Kidney (tissue), 14 donors: ENCODE measurements around the gene NCCRP1. TPM values are rescaled to one million over a fixed set of nuclear protein-coding genes. Genes with fewer than 3 reads are reported as not detected.

Experiments used
- DNase-seq, 5 donors: peaks; one replicate each; pipeline ENCODE4 v3.0.0-alpha.2; 2013 to 2020
- FAIRE-seq: peaks from 2 replicates; lab custom pipeline; 2012; peaks lifted over from hg19 to GRCh38; lab: Jason Lieb, UNC
- H3K27ac ChIP-seq, 2 donors: one replicate each; pipeline ENCODE4 v1.7.0; 2013; ENCODE audit warnings: low read depth in 2 of 2, low read length in 2 of 2, inconsistent platforms in 1 of 2
- H3K27me3 ChIP-seq: one replicate; pipeline ENCODE4 v1.7.1; 2013; ENCODE audit warnings: low read length, inconsistent platforms; ENCODE audit not compliant: control insufficient read depth, insufficient read depth
- H3K36me3 ChIP-seq, 3 donors: one replicate each; pipeline versions ENCODE4 v1.7.0 to v1.7.1; 2013; ENCODE audit warnings: low read length in 3 of 3, control low read depth in 1 of 3, inconsistent platforms in 1 of 3; ENCODE audit not compliant: insufficient read depth in 3 of 3, control insufficient read depth in 2 of 3
- H3K4me1 ChIP-seq, 3 donors: one replicate each; pipeline versions ENCODE4 v1.7.0 to v1.7.1; 2013; ENCODE audit warnings: low read length in 3 of 3, inconsistent platforms in 1 of 3, low read depth in 1 of 3; ENCODE audit not compliant: control insufficient read depth in 2 of 3, insufficient read depth in 2 of 3
- H3K4me3 ChIP-seq, 3 donors: one replicate each; pipeline versions ENCODE4 v1.7.0 to v1.8.1; 2013; ENCODE audit warnings: low read length in 3 of 3, control low read depth in 1 of 3, inconsistent platforms in 1 of 3
- H3K9ac ChIP-seq, 3 donors: one replicate each; pipeline versions ENCODE4 v1.7.0 to v1.7.1; 2013; ENCODE audit warnings: low read length in 3 of 3, control low read depth in 1 of 3, inconsistent platforms in 1 of 3
- H3K9me3 ChIP-seq, 3 donors: one replicate each; pipeline versions ENCODE4 v1.7.0 to v1.7.1; 2013; ENCODE audit warnings: low read length in 3 of 3, control low read depth in 1 of 3, inconsistent platforms in 1 of 3; ENCODE audit not compliant: control insufficient read depth in 2 of 3, insufficient read depth in 1 of 3
- CTCF ChIP-seq: IDR thresholded peaks from 3 replicates; pipeline ENCODE4 v1.5.1; 2012; ENCODE audit warnings: mild to moderate bottlenecking, moderate library complexity, borderline replicate concordance; ENCODE audit not compliant: insufficient read depth; ENCODE audit errors: extremely low read depth
- intact Hi-C: fragments of 100-400 bp; cut with DNase I; formaldehyde crosslinking; loops from one replicate; pipeline ENCODE4 v1.11.1; 2022
- polyA plus RNA-seq: library from polyadenylated mRNA; stranded (reverse); fragments of 350-450 nt; fragmentation: Illumina TruSeq; extraction: RNeasy Lipid Tissue Mini Kit (QIAGEN cat#74804); gene quantifications from one replicate; pipeline ENCODE4 v1.2.3, GENCODE V29; 2014; ENCODE audit warnings: low read depth, low replicate concordance; ENCODE audit not compliant: insufficient read depth
- total RNA-seq: library from RNA; stranded (reverse); fragmentation: NEBNext Ultra II Directional; extraction: Animal tissue kit (Norgen Biotek cat#: 25700); gene quantifications from one replicate; pipeline ENCODE4 v1.2.1, GENCODE V29; 2021
- donor health status: control.
- donor health status: control.
- donor health status: control.
- donor health status: control.
- donor health status: control.
- donor health status: DM: yes; HTN: yes; CAD: no.
- donor health status: Normal renal cell carcinoma (clear cell type).

The NCCRP1 gene
- total and polyA plus RNA-seq, 2 donors from 2014 or later: 0.60 to 5.5 TPM

- no peaks in the 10 kb centered on the region for H3K36me3 ChIP-seq
- intact Hi-C loops: loop anchor here (10.0 kb wide), 1 partner anchor 62 kb away; the partner anchor contains the start of gene PAK4
- no peak for TF ChIP-seq CTCF
- H3K4me3 ChIP-seq: no peak overlapping the region
- H3K27ac ChIP-seq: no peak overlapping the region
- FAIRE-seq: no peak
- no peaks in the 10 kb centered on the region for H3K27me3 ChIP-seq
- H3K4me1 ChIP-seq: no peaks in the 10 kb centered on the region
- DNase-seq: no peak
- H3K9ac ChIP-seq: no peak overlapping the region
- H3K9me3 ChIP-seq: no peaks in the 10 kb centered on the region
Measured at GRCh38 chr19:39186391-39186790, 10.4 kb upstream of the NCCRP1 start.

- no peak overlapping the region for H3K9ac ChIP-seq
- no peaks in the 10 kb centered on the region for H3K4me1 ChIP-seq
- no peak for FAIRE-seq
- intact Hi-C loops: loop anchor here (10.0 kb wide), 1 partner anchor 63 kb away; the partner anchor contains the start of gene PAK4
- H3K27ac ChIP-seq: no peak overlapping the region
- no peak for TF ChIP-seq CTCF
- H3K4me3 ChIP-seq: no peak overlapping the region
- no peaks in the 10 kb centered on the region for H3K27me3 ChIP-seq
- H3K36me3 ChIP-seq: no peaks in the 10 kb centered on the region
- H3K9me3 ChIP-seq: no peaks in the 10 kb centered on the region
- DNase-seq: peak in 1 of 5 donors; percentile 62
Measured at GRCh38 chr19:39187552-39187943, 9.2 kb upstream of the NCCRP1 start.

- DNase-seq (no peak), FAIRE-seq (no peak)
- H3K27ac ChIP-seq: no peak overlapping the region
- intact Hi-C loops: loop anchor here (10.0 kb wide), 1 partner anchor 64 kb away; the partner anchor contains the start of gene PAK4
- H3K27me3 ChIP-seq: no peaks in the 10 kb centered on the region
- no peaks in the 10 kb centered on the region for H3K9me3 ChIP-seq
- TF ChIP-seq CTCF: no peak
- no peaks in the 10 kb centered on the region for H3K36me3 ChIP-seq
- no peak overlapping the region for H3K9ac ChIP-seq
- no peak overlapping the region for H3K4me3 ChIP-seq
- no peaks in the 10 kb centered on the region for H3K4me1 ChIP-seq
Measured at GRCh38 chr19:39188960-39189359, 7.8 kb upstream of the NCCRP1 start.

- Histone ChIP-seq H3K9ac (no peak overlapping the region), H3K36me3 (no peaks in the 10 kb centered on the region), H3K27ac (no peak overlapping the region), H3K9me3 (no peaks in the 10 kb centered on the region), H3K27me3 (no peaks in the 10 kb centered on the region), H3K4me3 (no peak overlapping the region), H3K4me1 (no peaks in the 10 kb centered on the region)
- DNase-seq (no peak), FAIRE-seq (no peak)
- no peak for TF ChIP-seq CTCF
- intact Hi-C loops: no loop called here
Measured at GRCh38 chr19:39190768-39191167, 6.0 kb upstream of the NCCRP1 start.
